ENCODE results near the gene IL11RA. TPM values are rescaled to one million over a fixed set of nuclear protein-coding genes. Genes with fewer than 3 reads are reported as not detected.

Gene IL11RA
- total RNA-seq, 4 donors from 2014 or later = 43.8 to 89.9 (median 56.5) TPM

- H3K4me1 ChIP-seq = peaks cover 17 to 23% of the 10 kb centered on the region in 2 donors
- intact Hi-C loops (cut with DNase I) = no loop called here
These were observed 9.3 kb upstream of the IL11RA start for GRCh38 chr9:34642679-34643078.

GRCh38 chr9:34644766-34645314, 7.1 kb upstream of the IL11RA start:
- Histone ChIP-seq H3K9me3 (no peaks in the 10 kb centered on the region), H3K4me3 (replicated peaks in 1 of 3) (no peak overlapping the region), H3K36me3 (peaks cover 7 to 14% of the 10 kb centered on the region in 2 donors), H3K27me3 (no peaks in the 10 kb centered on the region), H3K4me1 (peaks cover 17 to 21% of the 10 kb centered on the region in 2 donors), H3K27ac (no peak overlapping the region)
- no peak for DNase-seq
- intact Hi-C loops (cut with DNase I) = no loop called here
- TF ChIP-seq CTCF (IDR thresholded peaks at IDR 0.05) (no peak), POLR2A (IDR thresholded peaks at IDR 0.05) (no peak)

More at GRCh38 chr9:34642679-34643078, 9.3 kb upstream of the IL11RA start:
- H3K4me3 ChIP-seq (replicated peaks in 1 of 3) = no peak overlapping the region
- no peaks in the 10 kb centered on the region for H3K36me3 ChIP-seq
- H3K27ac ChIP-seq = no peak overlapping the region
- H3K9me3 ChIP-seq = no peaks in the 10 kb centered on the region
- WGBS, 2 donors = 95 to 97% methylated on average over 1 of the region's 1 CpG
- no peaks in the 10 kb centered on the region for H3K27me3 ChIP-seq
- TF ChIP-seq CTCF (IDR thresholded peaks at IDR 0.05) = no peak
- TF ChIP-seq POLR2A (IDR thresholded peaks at IDR 0.05) = no peak
- no peak for DNase-seq

GRCh38 chr9:34646211-34647083, 5.5 kb upstream of the IL11RA start, which contains the start of gene GALT:
GALT (plus strand) TSS chr9:34646675; CDS start chr9:34646705, 30 bp downstream.
- Histone ChIP-seq H3K27me3 (no peaks in the 10 kb centered on the region), H3K27ac (peak within 1 kb of the TSS; percentile 79 to 83 (median 80)), H3K4me1 (peaks cover 26 to 29% of the 10 kb centered on the region in 2 donors), H3K9me3 (no peaks in the 10 kb centered on the region), H3K36me3 (peaks cover 7 to 14% of the 10 kb centered on the region in 2 donors), H3K4me3 (replicated peaks in 1 of 3) (peak within 1 kb of the TSS; percentile 46 to 80 (median 66))
- WGBS, 2 donors = 12 to 35% methylated on average over 6 to 18 of the region's 43 CpGs
- intact Hi-C loops (cut with DNase I) = no loop called here
- peak; percentile 98 for DNase-seq
- peak in 1 of 2 donors; percentile 93 for TF ChIP-seq POLR2A (IDR thresholded peaks at IDR 0.05)
- peak in 3 of 6 experiments; percentile 9 to 41 (median 39) for TF ChIP-seq CTCF (IDR thresholded peaks at IDR 0.05)

GRCh38 chr9:34647084-34647403, 4.9 kb upstream of the IL11RA start:
- WGBS, 2 donors = 7% methylated on average over 3 of the region's 8 CpGs; no CpG with 5 or more reads in 1 of the 2 donors
- peak overlapping the region; percentile 79 to 83 (median 80) for H3K27ac ChIP-seq
- no peak for DNase-seq
- H3K36me3 ChIP-seq = peaks cover 7 to 14% of the 10 kb centered on the region in 2 donors
- intact Hi-C loops (cut with DNase I) = no loop called here
- peaks cover 29 to 35% of the 10 kb centered on the region in 2 donors for H3K4me1 ChIP-seq
- no peaks in the 10 kb centered on the region for H3K27me3 ChIP-seq
- H3K4me3 ChIP-seq (replicated peaks in 1 of 3) = peak overlapping the region; percentile 46 to 80 (median 66)
- TF ChIP-seq POLR2A (IDR thresholded peaks at IDR 0.05) (no peak), CTCF (IDR thresholded peaks at IDR 0.05) (no peak)
- H3K9me3 ChIP-seq = no peaks in the 10 kb centered on the region

- H3K27ac ChIP-seq = peak overlapping the region in 1 of 3 donors; percentile 80
- no peaks in the 10 kb centered on the region for H3K9me3 ChIP-seq
- no peak for DNase-seq
- WGBS, 2 donors = 61 to 72% methylated on average over 9 to 10 of the region's 10 CpGs
- peaks cover 7 to 14% of the 10 kb centered on the region in 2 donors for H3K36me3 ChIP-seq
- H3K27me3 ChIP-seq = no peaks in the 10 kb centered on the region
- TF ChIP-seq POLR2A (IDR thresholded peaks at IDR 0.05) (no peak), CTCF (IDR thresholded peaks at IDR 0.05) (no peak)
- intact Hi-C loops (cut with DNase I) = no loop called here
- H3K4me1 ChIP-seq = peaks cover 32 to 41% of the 10 kb centered on the region in 2 donors
- peak overlapping the region in 1 of 3 donors; percentile 66 for H3K4me3 ChIP-seq (replicated peaks in 1 of 3)
These were observed 4.3 kb upstream of the IL11RA start for GRCh38 chr9:34647651-34648050.
